Neural cell (in vitro differentiated cells): Measurements from ENCODE around the gene NTSR2. TPM values are rescaled to one million over a fixed set of nuclear protein-coding genes. Genes with fewer than 3 reads are reported as not detected.

Experiments used
- H2AFZ ChIP-seq: fragments of 200-600, 300-800 bp; sonication (generic), shearing (Covaris generic); 2 replicates; pipeline ENCODE4 v1.6.0; 2014; ENCODE audit warnings: low read depth, mild to moderate bottlenecking, antibody characterized with exemption, low read length, moderate library complexity
- H3F3A ChIP-seq: fragments of 200-600 bp; shearing (Covaris generic); 2 replicates; pipeline ENCODE4 v1.6.1; 2016; ENCODE audit warnings: mild to moderate bottlenecking, moderate library complexity, mixed read lengths, antibody characterized with exemption, low read length; ENCODE audit not compliant: insufficient read depth, poor library complexity, severe bottlenecking
- H3K27ac ChIP-seq: fragments of 200-600, 300-800 bp; sonication (generic), shearing (Covaris generic); 2 replicates; pipeline ENCODE4 v1.5.1; 2014; ENCODE audit warnings: mild to moderate bottlenecking, low read length, moderate library complexity
- H3K27me3 ChIP-seq: fragments of 300-800, 200-600 bp; sonication (generic), shearing (Covaris generic); 2 replicates; pipeline ENCODE4 v1.6.0; 2014; ENCODE audit warnings: mild to moderate bottlenecking, low read depth, low read length, moderate library complexity; ENCODE audit not compliant: insufficient read depth
- H3K36me3 ChIP-seq: fragments of 300-800, 200-600 bp; sonication (generic), shearing (Covaris generic); 2 replicates; pipeline ENCODE4 v1.5.1; 2014; ENCODE audit warnings: mild to moderate bottlenecking, antibody characterized with exemption, low read length, moderate library complexity; ENCODE audit not compliant: insufficient read depth
- H3K4me2 ChIP-seq: fragments of 300-800, 200-600 bp; sonication (generic), shearing (Covaris generic); 2 replicates; pipeline ENCODE4 v1.6.0; 2014; ENCODE audit warnings: mild to moderate bottlenecking, low read length
- H3K4me3 ChIP-seq: fragments of 300-800, 200-600 bp; sonication (generic), shearing (Covaris generic); 2 replicates; pipeline ENCODE4 v1.5.1; 2014; ENCODE audit warnings: mild to moderate bottlenecking, low read length, moderate library complexity
- H3K79me2 ChIP-seq: fragments of 200-600 bp; shearing (Covaris generic); replicated peaks from 2 replicates; pipeline ENCODE4 v1.6.0; 2014; ENCODE audit warnings: mild to moderate bottlenecking, low read length, moderate library complexity; ENCODE audit not compliant: insufficient read depth
- H3K9ac ChIP-seq: fragments of 300-800, 200-600 bp; sonication (generic), shearing (Covaris generic); 2 replicates; pipeline ENCODE4 v1.6.1; 2016; ENCODE audit warnings: mild to moderate bottlenecking, low read length, mixed read lengths
- H3K9me2 ChIP-seq: fragments of 200-600 bp; shearing (Covaris generic); 2 replicates; pipeline ENCODE4 v1.6.1; 2016; ENCODE audit warnings: mild to moderate bottlenecking, low read length, mixed read lengths; ENCODE audit not compliant: insufficient read depth
- H3K9me3 ChIP-seq: fragments of 200-600, 300-800 bp; sonication (generic), shearing (Covaris generic); 2 replicates; pipeline ENCODE4 v1.6.1; 2016; ENCODE audit warnings: mild to moderate bottlenecking, mixed run types, low read length, moderate library complexity, mixed read lengths
- H4K20me1 ChIP-seq: fragments of 200-600 bp; shearing (Covaris generic); 2 replicates; pipeline ENCODE4 v1.6.1; 2016; ENCODE audit warnings: mild to moderate bottlenecking, mixed run types; ENCODE audit not compliant: insufficient read depth
- CTCF ChIP-seq: fragments of 450-650 bp; IDR thresholded peaks from 2 replicates; pipeline ENCODE4 v1.5.1; 2014; ENCODE audit warnings: antibody characterized with exemption, mild to moderate bottlenecking, moderate library complexity; ENCODE audit not compliant: poor library complexity, severe bottlenecking
- EP300 ChIP-seq: fragments of 450-650 bp; conservative IDR thresholded peaks from 2 replicates; pipeline ENCODE4 v1.6.1; 2014; ENCODE audit warnings: antibody characterized with exemption, mild to moderate bottlenecking, moderate library complexity; ENCODE audit not compliant: poor library complexity, severe bottlenecking
- EZH2 ChIP-seq: fragments of 200-600, 300-800 bp; shearing (Covaris generic), sonication (generic); IDR thresholded peaks from 2 replicates; pipeline ENCODE4 v1.6.1; 2014; ENCODE audit warnings: antibody characterized with exemption, low read length, borderline replicate concordance, mild to moderate bottlenecking; ENCODE audit not compliant: insufficient read depth, poor library complexity, severe bottlenecking
- MXI1 ChIP-seq: fragments of 450-650 bp; conservative IDR thresholded peaks from 2 replicates; pipeline ENCODE4 v1.6.1; 2014; ENCODE audit warnings: antibody characterized with exemption, mild to moderate bottlenecking; ENCODE audit not compliant: poor library complexity, severe bottlenecking
- POLR2AphosphoS5 ChIP-seq: IDR thresholded peaks from 2 replicates; pipeline ENCODE4 v1.6.1; 2012
- RAD21 ChIP-seq: fragments of 450-650 bp; conservative IDR thresholded peaks from 2 replicates; pipeline ENCODE4 v1.6.1; 2014; ENCODE audit warnings: antibody characterized with exemption, mild to moderate bottlenecking, moderate library complexity
- REST ChIP-seq: IDR thresholded peaks from 2 replicates; pipeline ENCODE4 v1.6.1; 2012; ENCODE audit warnings: borderline replicate concordance
- SMC3 ChIP-seq: fragments of 450-650 bp; conservative IDR thresholded peaks from 2 replicates; pipeline ENCODE4 v1.6.1; 2014; ENCODE audit warnings: antibody characterized with exemption, mild to moderate bottlenecking, moderate library complexity; ENCODE audit not compliant: poor library complexity
- TAF1 ChIP-seq: IDR thresholded peaks from 2 replicates; pipeline ENCODE4 v1.6.1; 2012; ENCODE audit warnings: low read depth
- polyA plus RNA-seq: library from polyadenylated mRNA; depleted of rRNA; stranded (reverse); fragments of >200 nt; gene quantifications from 2 replicates; pipeline ENCODE4 v1.2.3, GENCODE V29; 2014

NTSR2 gene
- polyA plus RNA-seq, 1 donor from 2014 or later = not detected

GRCh38 chr2:11681722-11682589, 12.0 kb upstream of the NTSR2 start:
- no peak overlapping the region for H3K4me2 ChIP-seq
- no peak for TF ChIP-seq POLR2AphosphoS5
- TF ChIP-seq TAF1 = no peak
- no peak for TF ChIP-seq RAD21
- TF ChIP-seq SMC3 = no peak
- TF ChIP-seq CTCF = peak; percentile 44
- no peak for TF ChIP-seq EZH2
- no peaks in the 10 kb centered on the region for H3K9me3 ChIP-seq
- no peak overlapping the region for H3K4me3 ChIP-seq
- no peak overlapping the region for H2AFZ ChIP-seq
- H3K9me2 ChIP-seq = no peaks in the 10 kb centered on the region
- no peaks in the 10 kb centered on the region for H3F3A ChIP-seq
- no peaks in the 10 kb centered on the region for H3K79me2 ChIP-seq
- no peaks in the 10 kb centered on the region for H3K27me3 ChIP-seq
- no peak overlapping the region for H3K9ac ChIP-seq
- H4K20me1 ChIP-seq = no peaks in the 10 kb centered on the region
- no peak overlapping the region for H3K27ac ChIP-seq
- no peaks in the 10 kb centered on the region for H3K36me3 ChIP-seq

GRCh38 chr2:11680901-11681721, 11.1 kb upstream of the NTSR2 start:
- no peak overlapping the region for H3K27ac ChIP-seq
- TF ChIP-seq EP300 (no peak), MXI1 (no peak), SMC3 (no peak), RAD21 (no peak), TAF1 (no peak), REST (no peak), CTCF (no peak), EZH2 (no peak), POLR2AphosphoS5 (no peak)

More at GRCh38 chr2:11680901-11681721, 11.1 kb upstream of the NTSR2 start:
- Histone ChIP-seq H3K27me3 (no peaks in the 10 kb centered on the region), H4K20me1 (no peaks in the 10 kb centered on the region), H3K4me3 (no peak overlapping the region), H3K9me2 (no peaks in the 10 kb centered on the region), H3F3A (no peaks in the 10 kb centered on the region), H3K36me3 (no peaks in the 10 kb centered on the region), H3K9me3 (no peaks in the 10 kb centered on the region), H2AFZ (no peak overlapping the region), H3K9ac (no peak overlapping the region), H3K79me2 (no peaks in the 10 kb centered on the region), H3K4me2 (no peak overlapping the region)
